Stimulated activated CD8-positive, alpha-beta memory T cell treated with anti-CD3 and anti-CD28 coated beads, Interleukin-15, amount 100 ng/mL, for 24 hours (primary cell): ENCODE data around the gene ZNF264.
"Not testable (repeated sequence)": the region's sequence is repeated elsewhere in the genome, so short reads cannot be mapped to it uniquely, and the experiment has no call there.

Experiments used
- DNase-seq: peaks from one replicate; pipeline ENCODE4 v3.0.0-alpha.2; 2020; ENCODE audit warnings: low read depth

ZNF264 gene

DNA sequence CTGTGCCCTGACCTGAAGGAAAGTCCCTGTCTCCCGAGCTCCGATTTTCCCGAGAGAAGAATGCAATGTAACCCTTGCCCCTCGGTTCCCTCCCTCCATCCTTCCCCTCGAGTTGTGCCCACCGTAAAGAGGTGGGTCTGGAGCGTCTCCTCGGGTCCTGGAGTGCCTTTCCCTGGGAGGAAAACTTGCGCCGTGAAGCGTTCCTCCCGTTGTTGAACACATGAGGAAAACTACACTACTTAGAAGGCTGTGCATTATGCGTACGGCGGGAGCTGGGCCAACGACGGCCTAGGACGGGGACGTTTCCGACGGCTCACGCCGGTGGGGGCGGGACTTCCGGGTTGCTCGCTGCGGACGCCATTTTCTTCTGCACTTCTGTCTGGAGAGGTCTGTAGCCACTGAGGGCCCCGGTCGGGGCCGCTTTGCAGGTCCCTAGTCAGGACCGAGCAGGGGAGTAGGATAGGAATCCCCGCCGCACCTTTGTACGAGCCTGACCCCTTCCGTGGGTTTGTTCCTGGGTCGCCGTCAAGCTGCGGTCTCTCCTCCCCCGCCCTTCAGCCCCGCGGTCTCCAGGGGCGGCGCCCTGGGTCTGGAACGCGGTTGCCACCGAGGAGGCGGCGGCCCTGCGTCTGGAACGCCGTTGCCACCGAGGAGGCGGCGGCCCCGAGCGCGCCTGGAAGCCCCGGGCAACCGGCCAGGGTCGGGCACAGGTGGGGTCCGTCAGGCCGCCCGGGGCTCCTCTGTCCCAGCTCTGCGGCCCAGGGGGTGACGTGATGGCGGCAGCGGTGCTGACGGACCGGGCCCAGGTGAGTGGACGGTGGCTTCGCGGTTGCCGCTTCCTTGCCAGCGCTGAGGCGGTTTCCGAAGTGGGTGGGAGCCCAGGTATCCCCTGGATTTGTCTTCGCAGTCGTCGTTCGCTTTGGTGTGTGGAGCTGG, at the start of gene ZNF264:
ZNF264 (plus strand) TSS at position 360 of the 936 bp plus-strand sequence; CDS start at position 774, 414 bp downstream.
- DNase-seq, result peak; percentile 84

DNA sequence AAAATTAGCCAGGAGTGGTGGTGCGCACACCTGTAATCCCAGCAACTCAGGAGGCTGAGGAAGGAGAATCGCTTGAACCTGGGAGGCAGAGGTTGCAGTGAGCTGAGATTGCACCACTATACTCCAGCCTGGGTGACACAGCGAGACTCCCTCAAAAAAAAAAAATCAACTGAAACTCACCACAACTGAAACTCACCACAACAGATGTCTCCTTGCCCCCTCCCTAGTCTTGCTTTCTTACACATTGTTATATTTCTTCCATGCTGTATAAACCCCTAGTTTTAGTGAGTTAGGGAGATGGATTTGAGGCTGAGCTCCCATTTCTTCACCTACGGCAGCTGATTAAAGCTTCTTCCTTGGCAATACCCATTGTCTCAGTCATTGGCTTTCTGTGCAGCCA, 49.6 kb upstream of the ZNF264 start:
- no peak for DNase-seq

DNA sequence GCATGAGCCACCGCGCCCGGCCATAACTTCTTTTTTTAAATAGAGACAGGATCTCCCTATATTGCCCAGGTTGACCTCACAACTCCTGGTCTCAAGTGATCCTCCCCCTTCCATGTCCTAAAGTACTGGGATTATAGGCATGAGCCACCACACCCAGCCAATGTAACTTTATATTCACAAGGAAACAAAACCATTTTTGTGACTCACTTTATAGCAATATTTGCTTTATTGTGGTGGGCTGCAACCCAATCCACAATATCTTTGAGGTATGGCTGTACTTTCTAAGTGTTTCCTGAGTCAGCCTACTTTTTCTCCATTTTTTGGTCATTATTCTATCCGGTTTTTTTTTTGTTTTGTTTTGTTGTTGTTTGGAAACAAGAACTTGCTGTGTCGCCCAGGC, 38.4 kb upstream of the ZNF264 start:
- no peak for DNase-seq

DNA sequence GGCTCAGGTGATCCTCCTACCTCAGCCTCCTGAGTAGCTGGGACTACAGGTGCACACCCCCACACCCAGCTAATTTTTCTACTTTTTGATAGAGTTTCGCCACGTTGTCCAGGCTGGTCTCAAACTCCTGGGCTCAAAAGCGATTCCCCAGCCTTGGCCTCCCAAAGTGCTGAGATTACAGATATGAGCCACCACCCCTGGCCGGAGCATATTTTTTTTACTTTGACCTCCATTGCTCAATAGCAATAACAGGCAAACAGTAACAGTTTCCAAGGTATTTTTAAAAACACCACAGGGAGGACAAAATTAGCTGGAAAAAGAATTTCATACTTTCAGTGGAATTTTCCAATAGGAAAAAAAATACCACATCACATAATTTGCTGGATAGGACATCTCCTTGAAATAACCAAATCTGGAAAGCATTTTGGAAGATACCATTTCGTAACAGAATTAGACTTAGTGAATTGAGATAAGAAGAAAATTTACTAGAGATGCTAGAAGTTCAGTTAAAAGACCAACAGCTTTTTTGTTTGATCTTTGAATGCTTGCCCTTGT, 29.2 kb upstream of the ZNF264 start:
- no peak for DNase-seq

DNA sequence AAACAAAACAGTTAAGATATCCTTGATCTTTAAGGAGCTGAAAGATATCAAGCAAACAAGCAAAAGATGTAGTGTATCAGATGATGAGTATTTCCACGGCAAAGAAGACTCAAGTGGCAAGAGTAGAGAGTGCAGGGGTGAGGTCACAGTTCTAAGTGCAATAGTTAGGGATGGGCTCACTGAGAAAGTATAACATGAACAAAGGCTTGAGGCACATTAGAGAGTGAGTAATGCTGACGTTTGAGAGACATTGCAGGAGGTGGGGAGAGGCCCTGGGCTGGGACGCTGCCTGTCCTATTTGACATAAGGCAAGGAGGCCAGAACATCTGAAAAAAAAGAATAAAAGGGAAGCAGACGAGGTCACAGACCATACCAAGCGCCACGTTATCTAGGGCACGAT, 25.5 kb upstream of the ZNF264 start:
- DNase-seq, result no peak

DNA sequence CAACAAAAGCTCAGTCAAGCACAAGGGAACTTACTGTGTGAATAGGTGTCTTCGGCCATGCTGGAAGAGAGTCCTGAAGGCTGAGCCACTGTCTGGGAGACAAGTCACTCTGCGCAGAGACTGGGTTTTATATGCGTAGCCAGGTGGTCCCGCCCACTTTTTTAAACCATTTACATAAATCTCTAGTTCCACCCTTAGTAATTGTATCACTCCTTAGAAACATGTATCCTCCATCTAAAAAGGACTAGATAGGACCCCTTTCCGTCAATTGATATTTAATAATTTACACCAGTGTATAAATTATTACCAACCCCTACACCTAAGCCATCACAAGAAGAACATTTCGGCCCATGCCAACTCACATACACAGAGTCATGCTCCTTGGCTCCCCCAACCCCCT, 23.9 kb upstream of the ZNF264 start, which contains the start of gene DUXA:
DUXA (minus strand) TSS at position 101 of the 400 bp plus-strand sequence; CDS start at position 59, 42 bp downstream.
- no peak for DNase-seq

DNA sequence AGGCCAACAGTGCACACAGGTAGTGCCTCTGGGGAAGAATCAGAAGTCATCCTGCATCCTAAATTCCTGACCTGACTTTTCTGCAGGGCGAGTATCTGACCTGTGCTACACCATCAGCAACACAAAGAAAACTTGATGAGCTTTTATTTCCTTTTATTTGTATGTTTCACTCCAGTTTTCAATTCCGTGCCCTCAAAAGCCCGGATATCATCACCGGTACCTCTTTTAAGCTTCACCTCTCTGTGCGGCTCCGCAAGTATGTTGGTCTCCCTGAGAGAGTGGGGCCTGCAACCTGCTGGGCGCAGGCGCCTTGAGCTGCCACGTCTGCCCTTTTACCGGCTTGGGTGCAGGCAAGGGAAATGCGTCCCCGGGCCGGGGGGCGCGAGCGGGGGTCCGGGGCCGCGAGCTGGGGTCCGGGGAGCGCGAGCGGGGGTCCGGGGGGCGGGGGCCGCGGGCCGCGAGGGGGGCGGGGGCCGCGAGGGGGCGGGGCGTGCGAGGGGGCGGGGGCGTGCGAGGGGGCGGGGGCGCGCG, 19.7 kb upstream of the ZNF264 start:
- no peak for DNase-seq

DNA sequence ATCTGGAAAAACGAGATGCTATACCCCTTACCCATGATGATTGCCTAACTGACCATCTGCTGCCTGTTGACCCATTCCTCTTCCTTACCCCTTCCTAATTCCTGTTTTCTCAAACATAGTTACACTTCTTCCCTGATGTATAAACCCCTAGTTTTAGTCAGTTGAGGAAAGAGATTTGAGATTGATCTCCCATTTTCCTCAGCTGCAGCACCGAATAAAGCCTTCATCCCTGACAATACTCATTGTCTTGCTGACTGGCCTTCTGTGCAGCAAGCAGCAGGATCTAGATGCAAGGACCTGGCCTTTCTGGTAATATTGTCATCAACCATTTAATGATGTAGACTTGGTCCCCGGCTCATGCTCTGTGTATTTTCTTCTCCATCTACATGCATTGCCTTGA, 999 bp upstream of the ZNF264 start:
- no peak for DNase-seq

DNA sequence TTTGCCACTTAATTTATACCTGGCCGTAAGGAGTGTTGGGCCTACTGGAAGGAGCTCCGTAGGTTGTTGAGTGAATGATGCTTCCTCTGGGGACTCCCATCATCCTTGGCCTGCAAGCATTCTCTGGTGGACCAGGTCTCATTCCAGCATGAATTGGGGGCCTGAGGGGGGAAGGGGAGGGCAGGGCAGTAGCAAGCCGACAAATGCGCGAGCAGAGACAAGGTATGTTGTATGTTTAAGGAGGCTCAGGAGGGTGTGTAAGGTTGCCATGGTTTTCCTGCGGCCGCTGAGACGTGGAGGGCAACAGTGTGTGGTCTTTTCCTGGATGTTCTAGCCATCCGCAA, 749 bp downstream of the ZNF264 start:
- no peak for DNase-seq

DNA sequence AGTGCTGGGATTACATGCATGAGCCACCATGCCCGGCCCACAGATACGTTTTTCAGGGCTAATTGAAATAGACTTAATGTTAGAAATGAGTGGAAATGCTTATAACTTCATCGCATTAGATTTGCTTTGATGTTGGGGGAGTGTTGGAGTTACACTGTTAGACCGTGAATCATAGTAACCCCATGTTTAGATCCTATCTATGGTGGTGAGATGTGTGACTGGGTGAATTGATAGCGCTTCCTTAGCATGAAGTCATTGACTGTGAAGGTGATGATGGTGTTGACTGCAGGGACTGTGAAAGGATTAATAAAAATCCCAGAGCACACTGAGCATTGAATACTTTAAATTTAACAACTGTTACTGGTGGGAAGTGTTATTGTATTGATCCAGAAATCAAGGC, 1.7 kb downstream of the ZNF264 start:
- no peak for DNase-seq

DNA sequence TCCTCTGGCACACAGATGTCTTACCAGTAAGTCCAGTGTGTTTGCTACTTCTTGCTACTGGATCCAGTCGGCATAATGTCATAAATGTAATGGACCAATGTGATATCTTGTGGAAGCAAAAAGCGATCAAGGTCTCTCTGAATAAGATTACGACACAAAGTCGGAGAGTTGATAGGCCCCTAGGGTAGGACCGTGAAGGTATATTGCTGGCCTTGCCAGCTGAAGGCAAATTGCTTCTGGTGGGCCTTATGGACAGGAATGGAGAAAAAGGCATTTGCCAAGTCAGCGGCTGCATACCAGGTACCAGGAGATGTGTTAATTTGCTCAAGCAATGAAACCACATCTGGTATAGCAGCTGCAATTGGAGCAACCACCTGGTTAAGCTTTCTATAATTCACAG, 6.6 kb downstream of the ZNF264 start:
- not testable (repeated sequence) for DNase-seq

DNA sequence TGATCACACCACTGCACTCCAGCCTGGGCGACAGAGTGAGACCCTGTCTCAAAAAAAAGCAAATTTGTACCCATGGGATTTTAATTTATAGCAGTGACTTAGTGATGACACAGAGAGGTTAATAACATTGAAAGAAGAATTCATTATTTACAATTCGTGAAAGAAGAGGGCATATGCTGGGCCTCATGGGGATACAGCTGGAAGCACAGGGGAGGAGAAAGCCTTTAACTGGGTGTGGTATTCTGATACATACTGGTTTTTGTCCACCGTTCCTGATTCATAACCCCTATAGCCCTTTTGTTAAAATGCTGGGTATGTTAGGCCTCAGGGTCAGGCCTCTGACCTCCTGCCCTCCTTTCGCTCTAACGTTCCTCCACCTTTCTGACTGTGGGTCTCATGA, 10.9 kb downstream of the ZNF264 start:
- DNase-seq, result no peak

DNA sequence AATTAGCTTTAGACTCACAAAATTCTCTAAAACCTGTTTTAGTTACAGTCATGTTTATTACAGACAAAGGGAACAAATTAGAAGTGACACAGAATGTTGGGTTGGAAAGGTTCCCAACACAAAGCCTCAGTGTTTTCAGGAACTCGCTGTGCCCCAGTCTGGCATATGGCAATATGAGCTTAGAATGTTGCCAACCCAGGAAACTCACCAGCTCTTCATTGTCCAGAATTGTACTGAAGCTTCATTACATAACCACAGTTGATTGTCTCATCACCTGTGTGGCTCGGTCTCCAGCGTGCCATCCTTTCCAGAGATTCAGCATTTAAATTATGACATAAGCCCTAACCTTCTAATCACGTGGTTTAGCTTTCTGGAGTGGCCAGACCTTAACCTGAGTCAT, 19.1 kb downstream of the ZNF264 start:
- no peak for DNase-seq

DNA sequence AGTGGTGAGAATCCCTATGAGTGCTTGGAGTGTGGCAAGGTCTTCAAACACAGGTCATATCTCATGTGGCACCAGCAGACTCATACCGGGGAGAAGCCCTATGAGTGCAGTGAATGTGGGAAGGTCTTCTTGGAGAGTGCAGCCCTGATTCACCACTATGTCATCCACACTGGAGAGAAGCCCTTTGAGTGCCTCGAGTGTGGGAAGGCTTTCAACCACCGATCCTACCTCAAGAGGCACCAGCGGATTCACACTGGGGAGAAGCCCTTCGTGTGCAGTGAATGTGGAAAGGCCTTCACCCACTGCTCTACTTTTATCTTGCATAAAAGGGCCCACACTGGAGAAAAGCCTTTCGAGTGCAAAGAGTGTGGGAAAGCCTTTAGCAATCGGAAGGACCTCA, 20.8 kb downstream of the ZNF264 start:
- DNase-seq, result no peak

DNA sequence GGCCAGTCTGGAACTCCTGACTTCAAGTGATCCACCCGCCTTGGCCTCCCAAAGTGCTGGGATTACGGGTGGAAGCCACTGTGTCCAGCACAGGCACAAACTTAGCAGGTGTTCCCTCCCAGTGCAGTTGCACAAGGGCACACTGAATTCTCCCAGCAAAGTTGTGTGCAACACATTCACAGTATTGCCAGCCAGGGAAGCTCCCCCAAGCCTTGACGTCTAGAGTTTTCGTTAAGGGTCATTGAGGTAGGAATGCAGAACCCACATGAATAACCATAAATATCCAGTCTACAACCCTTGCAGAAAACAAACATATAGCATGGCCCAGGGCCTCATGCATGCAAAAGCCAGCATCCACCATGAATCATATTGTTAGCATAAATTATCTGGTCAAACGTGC, 36.2 kb downstream of the ZNF264 start:
- DNase-seq, result no peak

DNA sequence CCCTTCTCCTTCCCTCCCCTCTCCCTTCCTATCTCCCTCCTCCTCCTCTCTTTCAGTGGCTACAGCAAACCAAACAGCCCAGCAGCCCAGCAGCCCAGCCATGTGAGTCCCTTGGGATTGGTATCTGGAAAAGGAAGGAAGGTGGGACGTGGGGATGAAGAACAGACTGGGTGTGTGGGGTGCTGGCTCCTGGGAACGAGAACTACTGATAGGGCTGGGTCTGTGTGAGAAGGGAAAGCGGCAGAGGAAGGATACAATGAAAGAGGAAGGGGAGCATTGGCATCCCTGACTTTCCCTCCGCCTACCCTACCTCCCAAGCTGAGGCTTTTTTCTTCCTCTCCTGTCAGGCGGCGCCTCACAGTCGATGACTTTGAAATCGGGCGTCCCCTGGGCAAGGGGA, 40.4 kb downstream of the ZNF264 start:
- DNase-seq, result no peak

DNA sequence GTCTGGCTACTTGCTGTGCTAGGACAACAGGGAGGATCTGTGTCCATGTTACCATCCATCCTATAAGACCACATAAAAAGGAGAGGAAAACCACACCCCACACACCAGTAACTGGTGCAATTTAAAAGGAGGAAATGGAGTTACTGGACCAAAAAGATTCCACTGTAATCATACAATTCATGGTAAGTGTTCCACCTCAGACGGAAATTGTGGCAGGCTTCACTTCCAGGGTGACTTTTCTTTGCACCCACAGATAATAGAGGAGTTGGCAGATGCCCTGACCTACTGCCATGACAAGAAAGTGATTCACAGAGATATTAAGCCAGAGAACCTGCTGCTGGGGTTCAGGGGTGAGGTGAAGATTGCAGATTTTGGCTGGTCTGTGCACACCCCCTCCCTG, 41.9 kb downstream of the ZNF264 start:
- no peak for DNase-seq

DNA sequence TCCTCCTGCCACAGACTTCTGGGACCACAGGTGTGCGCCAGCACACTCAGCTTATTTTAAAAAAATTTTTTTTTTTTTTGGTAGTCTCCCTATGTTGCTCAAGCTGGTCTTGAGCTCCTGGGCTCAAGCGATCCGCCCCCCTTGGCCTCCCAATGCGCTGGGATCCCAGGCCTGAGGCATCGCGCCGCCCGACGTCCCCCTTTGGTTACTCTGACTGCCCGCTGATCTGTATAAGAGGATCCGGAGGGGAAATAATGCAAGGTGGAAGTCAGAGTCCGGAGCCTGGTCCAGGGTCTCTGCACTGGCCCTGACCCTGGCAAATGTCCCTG, 48.6 kb downstream of the ZNF264 start:
- DNase-seq, result no peak

DNA sequence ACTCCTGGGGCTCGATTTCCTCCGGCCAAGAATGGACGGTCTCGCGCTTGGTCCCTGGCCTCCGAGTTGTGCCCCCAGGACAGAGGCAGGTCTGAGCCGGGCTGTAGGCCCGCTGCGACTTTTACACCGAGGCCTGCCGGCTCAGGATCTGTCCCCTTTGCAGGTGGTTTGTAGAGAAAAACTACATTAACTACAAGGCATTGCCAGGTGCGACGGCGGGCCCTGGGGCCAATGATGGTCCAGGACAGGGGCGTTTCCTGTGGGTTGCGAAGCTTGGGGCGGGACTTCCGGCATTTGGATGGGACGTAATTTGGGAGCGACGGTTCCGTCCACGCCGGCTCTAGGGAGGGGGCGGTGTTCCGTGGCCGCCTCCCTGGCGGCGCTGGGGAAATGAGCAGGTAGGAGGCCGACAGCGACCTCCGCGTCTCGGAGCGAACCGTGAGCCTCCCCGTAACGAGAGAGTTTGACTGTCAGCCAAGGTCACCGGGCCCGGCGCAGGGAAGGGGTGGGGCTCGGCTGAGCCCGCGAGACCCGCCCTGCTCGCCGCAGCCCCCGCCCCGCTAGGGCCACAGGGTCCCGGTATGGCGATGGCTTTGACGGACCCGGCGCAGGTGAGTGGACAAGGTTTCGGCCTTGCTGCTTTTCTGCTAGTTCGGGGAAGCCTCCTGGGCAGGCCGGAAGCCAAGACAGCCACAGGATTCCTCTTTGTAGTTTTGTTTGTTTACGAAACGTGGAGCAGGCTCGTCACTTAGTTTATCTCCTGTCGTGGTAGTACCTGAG, 49.2 kb downstream of the ZNF264 start, which contains the start of gene ZNF805:
ZNF805 (plus strand) TSS at position 322 of the 780 bp plus-strand sequence; CDS start at position 582, 260 bp downstream.
- peak; percentile 87 for DNase-seq

DNA sequence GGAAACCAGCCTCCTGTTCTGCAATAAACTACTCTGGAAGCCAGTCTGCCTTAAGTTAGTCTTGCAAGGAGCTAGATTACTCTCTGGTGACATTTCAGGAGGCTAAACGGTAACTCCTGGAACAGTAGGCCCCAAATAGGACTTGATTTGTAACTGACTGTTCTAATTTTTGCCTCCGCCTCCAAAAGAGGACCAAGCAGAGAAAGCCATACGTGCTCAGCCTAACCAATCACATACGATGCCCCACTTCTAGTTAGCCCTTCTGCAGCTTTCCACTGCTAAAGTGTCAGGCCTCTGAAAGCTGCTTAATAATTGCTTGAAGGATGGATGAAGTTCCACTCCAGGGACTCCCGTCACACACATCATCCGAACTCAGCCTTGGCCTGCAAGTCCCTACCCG, 49.9 kb downstream of the ZNF264 start:
- no peak for DNase-seq

DNA sequence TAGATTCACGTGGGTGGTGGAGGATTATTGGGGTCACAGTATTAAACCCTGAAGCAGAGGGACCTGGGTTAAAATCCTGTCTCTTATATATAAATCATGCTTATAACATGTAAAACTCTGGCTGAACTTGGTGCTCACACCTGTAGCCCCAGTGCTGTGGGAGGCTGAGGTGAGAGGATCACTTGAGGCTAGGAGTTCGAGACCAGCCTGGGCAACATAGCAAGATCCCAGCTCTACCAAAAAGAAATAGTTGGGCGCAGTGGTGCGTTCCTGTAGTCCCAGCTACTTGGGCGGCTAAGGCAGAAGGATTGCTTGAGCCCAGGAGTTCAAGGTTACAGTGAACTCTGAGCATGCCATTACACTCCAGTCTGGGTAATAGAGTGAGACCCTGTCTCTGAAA, 51.5 kb downstream of the ZNF264 start:
- DNase-seq, result no peak

DNA sequence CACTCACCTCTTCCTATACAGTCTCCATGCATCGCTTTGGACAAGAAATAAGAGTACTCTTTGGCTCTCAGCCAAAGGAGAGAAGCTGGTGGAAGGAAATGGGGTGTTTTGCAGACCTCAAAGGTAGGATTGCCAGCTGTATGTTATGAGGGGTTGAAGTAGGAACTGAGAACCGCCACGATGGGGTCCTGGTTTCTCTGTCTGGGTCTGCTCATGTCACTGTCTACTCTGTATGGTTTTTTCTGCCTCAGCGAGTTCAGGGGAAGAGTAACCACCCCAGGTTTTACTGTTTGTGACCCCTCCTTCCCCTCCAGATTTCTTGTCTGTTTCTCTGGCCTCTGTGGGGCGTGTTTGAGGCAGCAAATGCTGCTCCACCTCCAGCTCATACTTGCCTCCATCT, 53.2 kb downstream of the ZNF264 start:
- no peak for DNase-seq

DNA sequence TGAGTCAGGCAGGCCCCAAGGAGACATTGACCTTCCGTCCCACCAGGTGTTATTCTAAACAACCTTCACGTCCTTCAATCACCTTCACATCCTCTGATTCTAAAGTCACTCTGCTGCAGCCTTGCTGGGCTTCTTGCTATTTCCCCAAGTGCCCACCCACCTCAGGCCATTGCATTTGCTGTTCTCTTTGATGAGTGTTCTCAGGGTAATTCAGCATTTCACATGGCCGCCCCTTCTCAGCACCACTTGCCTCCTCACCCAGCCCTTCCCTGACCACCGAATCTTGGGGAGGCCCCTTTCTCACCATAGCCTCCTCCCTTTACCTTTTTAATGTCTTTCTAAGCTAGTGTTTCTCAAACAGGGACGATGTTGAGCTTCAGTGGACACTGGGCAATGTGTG, 53.8 kb downstream of the ZNF264 start:
- DNase-seq, result no peak
